ENCODE results near the gene DNAJC13.

DNAJC13 gene

DNA sequence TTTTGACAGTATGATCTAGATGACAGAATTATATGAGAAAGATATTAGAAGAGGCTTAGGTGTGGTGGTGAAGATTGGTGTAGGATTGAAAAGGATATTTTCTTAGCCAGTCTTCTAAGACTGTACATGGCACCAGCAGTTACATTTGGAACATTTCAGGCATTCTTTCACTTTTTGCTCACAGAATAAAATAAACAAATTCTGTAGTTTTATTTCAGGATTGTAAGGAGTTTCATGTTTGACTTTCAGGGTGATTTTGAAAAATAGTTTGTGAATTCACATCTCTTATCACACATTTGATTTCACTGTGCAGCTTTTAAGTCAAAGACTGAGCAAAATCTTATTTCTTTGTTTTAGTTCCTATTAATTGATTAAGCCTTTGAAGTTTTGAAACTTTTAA is 27.1 kb downstream of the DNAJC13 start:
- no peaks in the 10 kb centered on the region for H3K27me3 ChIP-seq (ENCODE audit: insufficient read depth, poor library complexity, severe bottlenecking)
- no peak for TF ChIP-seq POLR2AphosphoS5 (IDR thresholded peaks at IDR 0.05; ENCODE audit: low read depth)
- TF ChIP-seq, protein P1, sequence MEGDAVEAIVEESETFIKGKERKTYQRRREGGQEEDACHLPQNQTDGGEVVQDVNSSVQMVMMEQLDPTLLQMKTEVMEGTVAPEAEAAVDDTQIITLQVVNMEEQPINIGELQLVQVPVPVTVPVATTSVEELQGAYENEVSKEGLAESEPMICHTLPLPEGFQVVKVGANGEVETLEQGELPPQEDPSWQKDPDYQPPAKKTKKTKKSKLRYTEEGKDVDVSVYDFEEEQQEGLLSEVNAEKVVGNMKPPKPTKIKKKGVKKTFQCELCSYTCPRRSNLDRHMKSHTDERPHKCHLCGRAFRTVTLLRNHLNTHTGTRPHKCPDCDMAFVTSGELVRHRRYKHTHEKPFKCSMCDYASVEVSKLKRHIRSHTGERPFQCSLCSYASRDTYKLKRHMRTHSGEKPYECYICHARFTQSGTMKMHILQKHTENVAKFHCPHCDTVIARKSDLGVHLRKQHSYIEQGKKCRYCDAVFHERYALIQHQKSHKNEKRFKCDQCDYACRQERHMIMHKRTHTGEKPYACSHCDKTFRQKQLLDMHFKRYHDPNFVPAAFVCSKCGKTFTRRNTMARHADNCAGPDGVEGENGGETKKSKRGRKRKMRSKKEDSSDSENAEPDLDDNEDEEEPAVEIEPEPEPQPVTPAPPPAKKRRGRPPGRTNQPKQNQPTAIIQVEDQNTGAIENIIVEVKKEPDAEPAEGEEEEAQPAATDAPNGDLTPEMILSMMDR (IDR thresholded peaks at IDR 0.05; ENCODE audit: insufficient read depth, low read length) = no peak
- TF ChIP-seq SPI1 (IDR thresholded peaks at IDR 0.05; ENCODE audit: borderline replicate concordance, low read depth) = no peak
- TF ChIP-seq, protein P2, sequence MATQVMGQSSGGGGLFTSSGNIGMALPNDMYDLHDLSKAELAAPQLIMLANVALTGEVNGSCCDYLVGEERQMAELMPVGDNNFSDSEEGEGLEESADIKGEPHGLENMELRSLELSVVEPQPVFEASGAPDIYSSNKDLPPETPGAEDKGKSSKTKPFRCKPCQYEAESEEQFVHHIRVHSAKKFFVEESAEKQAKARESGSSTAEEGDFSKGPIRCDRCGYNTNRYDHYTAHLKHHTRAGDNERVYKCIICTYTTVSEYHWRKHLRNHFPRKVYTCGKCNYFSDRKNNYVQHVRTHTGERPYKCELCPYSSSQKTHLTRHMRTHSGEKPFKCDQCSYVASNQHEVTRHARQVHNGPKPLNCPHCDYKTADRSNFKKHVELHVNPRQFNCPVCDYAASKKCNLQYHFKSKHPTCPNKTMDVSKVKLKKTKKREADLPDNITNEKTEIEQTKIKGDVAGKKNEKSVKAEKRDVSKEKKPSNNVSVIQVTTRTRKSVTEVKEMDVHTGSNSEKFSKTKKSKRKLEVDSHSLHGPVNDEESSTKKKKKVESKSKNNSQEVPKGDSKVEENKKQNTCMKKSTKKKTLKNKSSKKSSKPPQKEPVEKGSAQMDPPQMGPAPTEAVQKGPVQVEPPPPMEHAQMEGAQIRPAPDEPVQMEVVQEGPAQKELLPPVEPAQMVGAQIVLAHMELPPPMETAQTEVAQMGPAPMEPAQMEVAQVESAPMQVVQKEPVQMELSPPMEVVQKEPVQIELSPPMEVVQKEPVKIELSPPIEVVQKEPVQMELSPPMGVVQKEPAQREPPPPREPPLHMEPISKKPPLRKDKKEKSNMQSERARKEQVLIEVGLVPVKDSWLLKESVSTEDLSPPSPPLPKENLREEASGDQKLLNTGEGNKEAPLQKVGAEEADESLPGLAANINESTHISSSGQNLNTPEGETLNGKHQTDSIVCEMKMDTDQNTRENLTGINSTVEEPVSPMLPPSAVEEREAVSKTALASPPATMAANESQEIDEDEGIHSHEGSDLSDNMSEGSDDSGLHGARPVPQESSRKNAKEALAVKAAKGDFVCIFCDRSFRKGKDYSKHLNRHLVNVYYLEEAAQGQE (IDR thresholded peaks at IDR 0.05; ENCODE audit: insufficient replicate concordance, low read depth) = no peak
- TF ChIP-seq GABPA (IDR thresholded peaks at IDR 0.05; ENCODE audit: low read depth) = no peak
- peak overlapping the region; percentile 3; the same call in 1 of the 2 replicates for H3K27ac ChIP-seq (replicated peaks)
- DNase-seq (ENCODE audit: low read depth in 1 of 2, low spot score in 1 of 2) = no peak
- H3K4me3 ChIP-seq (replicated peaks; ENCODE audit: insufficient read depth, low read length) = no peak overlapping the region

DNA sequence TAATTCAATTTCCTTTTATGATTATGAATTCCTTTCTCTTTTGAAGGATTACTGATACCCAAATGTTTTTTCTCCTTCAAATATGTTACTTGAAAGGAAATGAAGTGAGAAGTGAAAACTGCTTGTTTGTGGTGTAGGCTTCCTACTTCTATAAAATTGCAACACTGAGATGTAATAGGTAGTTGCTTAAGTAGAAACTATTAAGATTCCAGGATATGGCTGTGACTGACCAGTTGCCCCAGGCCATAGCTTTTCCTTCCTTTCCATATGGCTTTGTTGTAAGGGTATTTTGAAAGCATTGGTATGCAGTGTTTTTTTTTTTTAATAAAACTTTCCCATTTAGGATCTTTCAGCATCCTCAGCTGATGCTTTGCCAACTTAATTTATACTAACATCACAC is 28.5 kb downstream of the DNAJC13 start:
- H3K27me3 ChIP-seq (ENCODE audit: insufficient read depth, poor library complexity, severe bottlenecking) = no peaks in the 10 kb centered on the region
- H3K4me3 ChIP-seq (replicated peaks; ENCODE audit: insufficient read depth, low read length) = no peak overlapping the region
- 0 out of 2 replicates have a peak overlapping the region, but pooled peaks have one; percentile 10 for H3K27ac ChIP-seq (replicated peaks)
- DNase-seq (ENCODE audit: low read depth in 1 of 2, low spot score in 1 of 2) = peak in 1 of 2 experiments; percentile 41
- TF ChIP-seq, protein P1 (IDR thresholded peaks at IDR 0.05; ENCODE audit: insufficient read depth, low read length) = no peak
- TF ChIP-seq POLR2AphosphoS5 (IDR thresholded peaks at IDR 0.05; ENCODE audit: low read depth) (no peak), SPI1 (IDR thresholded peaks at IDR 0.05; ENCODE audit: borderline replicate concordance, low read depth) (no peak), GABPA (IDR thresholded peaks at IDR 0.05; ENCODE audit: low read depth) (no peak)
- TF ChIP-seq, protein P2 (IDR thresholded peaks at IDR 0.05; ENCODE audit: insufficient replicate concordance, low read depth) = no peak

DNA sequence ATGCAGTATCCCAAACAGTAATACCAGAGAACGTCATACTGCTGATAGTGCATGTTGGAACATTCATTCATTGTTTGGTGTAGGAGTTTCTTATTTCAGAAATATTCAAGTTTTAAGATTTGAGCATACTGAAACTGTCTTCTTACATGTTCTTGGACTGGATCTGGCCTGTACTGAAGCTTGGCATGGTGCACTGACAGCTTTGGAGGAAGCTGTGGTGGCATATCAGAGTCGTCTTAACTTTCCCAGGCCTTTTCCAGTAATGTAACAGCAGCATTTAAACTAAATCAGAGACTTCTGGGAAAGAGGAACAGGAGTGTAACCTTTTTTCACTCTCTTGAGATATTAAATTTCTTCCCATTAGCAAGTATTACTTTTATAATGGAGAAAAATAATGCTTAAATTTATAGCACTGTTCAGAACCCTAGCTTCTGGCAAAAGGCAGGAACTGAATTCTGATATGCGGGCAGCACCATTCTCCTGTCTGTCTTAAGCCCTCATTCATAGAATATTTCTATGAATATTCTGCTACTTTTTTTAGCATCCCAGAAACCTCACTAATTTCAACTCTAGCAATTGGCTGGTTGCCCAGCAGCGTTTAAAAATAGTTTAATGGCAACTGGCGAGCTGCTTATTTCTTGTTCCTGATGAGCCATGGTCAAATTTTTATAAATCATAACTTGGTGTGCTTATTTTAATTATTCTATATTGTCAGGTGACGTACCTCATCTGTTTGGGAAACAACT is 31.1 kb downstream of the DNAJC13 start:
- TF ChIP-seq, protein P1 (IDR thresholded peaks at IDR 0.05; ENCODE audit: insufficient read depth, low read length) = no peak
- TF ChIP-seq, protein P2 (IDR thresholded peaks at IDR 0.05; ENCODE audit: insufficient replicate concordance, low read depth) = no peak
- TF ChIP-seq POLR2AphosphoS5 (IDR thresholded peaks at IDR 0.05; ENCODE audit: low read depth) = no peak
- TF ChIP-seq SPI1 (IDR thresholded peaks at IDR 0.05; ENCODE audit: borderline replicate concordance, low read depth) = no peak
- TF ChIP-seq GABPA (IDR thresholded peaks at IDR 0.05; ENCODE audit: low read depth) = no peak
- H3K27me3 ChIP-seq (ENCODE audit: insufficient read depth, poor library complexity, severe bottlenecking) = no peaks in the 10 kb centered on the region
- DNase-seq (ENCODE audit: low read depth in 1 of 2, low spot score in 1 of 2) = no peak
- H3K4me3 ChIP-seq (replicated peaks; ENCODE audit: insufficient read depth, low read length) = no peak overlapping the region
- H3K27ac ChIP-seq (replicated peaks) = no peak overlapping the region

All from HL-60 (cell line).